Stimulated activated CD4-positive, alpha-beta T cell treated with anti-CD3 and anti-CD28 coated beads, Interleukin-2, amount 100 ng/mL, for 48 hours (primary cell): Measurements from ENCODE around the gene CEACAM6.
"Not testable (repeated sequence)": the region's sequence is repeated elsewhere in the genome, so short reads cannot be mapped to it uniquely, and the experiment has no call there.

Experiments used
- DNase-seq, 2 donors: peaks; one replicate each; pipeline ENCODE4 v3.0.0-alpha.2; 2020

The CEACAM6 gene

GRCh38 chr19:41755328-41755913, at the start of gene CEACAM6:
Gene CEACAM6, plus strand, starts transcription at chr19:41755530. Its CDS starts 109 bp downstream, at chr19:41755639.
- DNase-seq = no peak

DNA sequence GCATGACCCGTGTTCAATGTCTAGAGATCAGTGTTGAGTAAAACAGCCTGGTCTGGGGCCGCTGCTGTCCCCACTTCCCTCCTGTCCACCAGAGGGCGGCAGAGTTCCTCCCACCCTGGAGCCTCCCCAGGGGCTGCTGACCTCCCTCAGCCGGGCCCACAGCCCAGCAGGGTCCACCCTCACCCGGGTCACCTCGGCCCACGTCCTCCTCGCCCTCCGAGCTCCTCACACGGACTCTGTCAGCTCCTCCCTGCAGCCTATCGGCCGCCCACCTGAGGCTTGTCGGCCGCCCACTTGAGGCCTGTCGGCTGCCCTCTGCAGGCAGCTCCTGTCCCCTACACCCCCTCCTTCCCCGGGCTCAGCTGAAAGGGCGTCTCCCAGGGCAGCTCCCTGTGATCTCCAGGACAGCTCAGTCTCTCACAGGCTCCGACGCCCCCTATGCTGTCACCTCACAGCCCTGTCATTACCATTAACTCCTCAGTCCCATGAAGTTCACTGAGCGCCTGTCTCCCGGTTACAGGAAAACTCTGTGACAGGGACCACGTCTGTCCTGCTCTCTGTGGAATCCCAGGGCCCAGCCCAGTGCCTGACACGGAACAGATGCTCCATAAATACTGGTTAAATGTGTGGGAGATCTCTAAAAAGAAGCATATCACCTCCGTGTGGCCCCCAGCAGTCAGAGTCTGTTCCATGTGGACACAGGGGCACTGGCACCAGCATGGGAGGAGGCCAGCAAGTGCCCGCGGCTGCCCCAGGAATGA, 48.4 kb upstream of the CEACAM6 start:
- DNase-seq = peak; percentile 69 to 70

GRCh38 chr19:41707502-41707812, 47.9 kb upstream of the CEACAM6 start:
- DNase-seq = no peak

GRCh38 chr19:41707871-41708371, 47.4 kb upstream of the CEACAM6 start:
- no peak for DNase-seq

- DNase-seq = no peak
These were observed 46.8 kb upstream of the CEACAM6 start, which contains the start of gene CEACAM5 for GRCh38 chr19:41708481-41708880. Gene CEACAM5, plus strand, starts transcription at chr19:41708626. Its CDS starts 106 bp downstream, at chr19:41708732.

GRCh38 chr19:41709516-41709915, 45.8 kb upstream of the CEACAM6 start:
- not testable (repeated sequence) for DNase-seq

- no peak for DNase-seq
These were observed 45.2 kb upstream of the CEACAM6 start for GRCh38 chr19:41709951-41710645.

DNA sequence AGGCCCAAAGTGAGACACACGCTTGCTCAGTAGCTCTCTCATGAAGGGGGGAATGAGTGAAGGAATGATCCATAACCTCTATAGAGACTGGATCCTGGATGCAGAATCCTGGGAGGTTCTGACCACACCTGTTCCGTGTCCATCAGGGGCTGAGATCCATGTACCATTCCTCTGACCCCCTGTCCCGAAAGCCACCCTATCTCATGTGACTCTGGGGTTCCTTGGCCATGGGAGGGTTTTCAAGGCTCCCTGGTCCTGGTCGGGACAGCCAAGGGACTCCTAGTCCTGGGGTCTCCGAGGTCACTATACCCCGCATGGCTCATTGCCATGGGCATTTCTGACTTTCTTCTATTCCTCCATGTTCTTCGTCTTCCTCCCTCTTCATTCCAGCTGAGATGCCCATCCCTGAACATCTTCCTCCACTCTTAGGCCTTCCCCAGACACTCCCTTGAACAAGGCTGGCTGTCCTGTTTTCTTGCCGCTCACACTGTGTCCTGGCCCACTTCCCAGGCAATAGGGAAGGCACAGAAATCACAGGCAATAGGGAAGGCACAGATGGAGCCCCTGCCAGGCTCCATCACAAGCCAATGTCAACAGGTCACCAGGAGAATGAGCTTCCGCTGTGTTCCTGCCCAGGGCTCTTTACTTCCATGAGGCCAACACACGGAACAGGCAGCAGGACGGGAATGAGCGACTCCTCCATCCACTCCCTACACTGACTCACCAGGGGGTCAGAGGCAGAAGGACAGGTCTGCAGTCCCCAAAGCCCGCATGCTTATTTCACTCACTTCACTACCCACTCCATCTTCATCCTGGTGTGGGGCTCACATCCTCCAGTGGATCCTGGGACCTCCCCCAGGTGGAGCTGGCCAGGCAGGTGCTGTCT, 43.7 kb upstream of the CEACAM6 start:
- DNase-seq = no peak

DNA sequence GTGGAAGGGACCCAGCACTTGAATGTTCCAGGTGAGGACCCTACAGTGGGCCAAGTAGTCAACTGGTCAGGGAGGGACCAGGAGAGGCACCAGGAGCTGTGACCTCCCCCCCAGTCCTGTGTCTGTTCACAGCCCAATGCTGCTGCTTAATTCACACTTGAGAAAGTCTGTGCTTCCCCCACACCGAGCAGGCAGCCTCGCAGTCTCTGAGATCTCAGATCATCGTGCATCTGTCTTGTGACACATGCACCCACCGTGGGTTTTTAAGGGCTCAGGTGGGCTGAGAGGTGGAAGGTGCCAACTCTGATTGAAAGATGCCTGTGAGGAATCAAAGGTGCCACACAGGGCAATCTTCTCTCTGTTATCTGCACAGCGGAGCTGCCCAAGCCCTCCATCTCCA, 40.7 kb upstream of the CEACAM6 start:
- no peak for DNase-seq

GRCh38 chr19:41718761-41719160, 36.6 kb upstream of the CEACAM6 start:
- no peak for DNase-seq

GRCh38 chr19:41720103-41720502, 35.2 kb upstream of the CEACAM6 start:
- DNase-seq = no peak

DNA sequence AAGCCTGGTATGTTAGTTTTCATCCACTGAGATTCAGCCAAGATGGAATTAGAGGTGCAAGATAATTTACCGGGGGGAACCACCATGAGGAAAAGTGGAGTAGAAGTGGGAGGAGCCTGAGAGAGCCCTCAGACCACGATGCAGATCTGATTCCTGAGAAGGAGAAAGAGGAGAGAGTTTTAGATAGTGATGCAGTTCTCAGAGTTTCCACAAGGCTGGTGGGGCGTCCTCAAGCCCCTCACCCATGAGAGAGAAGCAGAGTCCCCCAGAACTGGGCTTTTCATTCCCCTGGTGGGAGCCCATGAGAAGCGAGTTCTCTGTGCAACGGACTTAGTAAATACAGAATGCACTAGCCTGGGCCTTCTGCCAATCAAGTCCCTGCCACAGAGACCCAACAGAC, 28.8 kb upstream of the CEACAM6 start:
- DNase-seq = no peak

DNA sequence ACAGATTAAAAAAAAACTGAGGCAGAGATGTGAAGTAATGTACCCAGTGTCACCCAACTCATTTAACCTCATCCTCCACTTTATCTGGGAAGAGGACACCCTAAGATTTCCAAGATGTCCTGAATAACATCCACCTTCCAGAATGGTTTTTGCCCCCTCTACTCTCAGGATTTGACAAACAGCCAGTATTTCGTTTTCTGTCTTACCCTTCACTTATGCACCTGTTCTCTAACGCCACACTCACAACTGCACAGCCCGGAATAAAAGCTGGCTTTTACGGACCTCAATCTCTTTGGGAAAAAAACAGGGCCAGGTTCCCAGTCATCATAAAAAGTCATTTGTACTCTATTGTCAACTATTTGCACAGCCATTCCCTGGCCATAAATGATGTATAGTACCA, 21.2 kb upstream of the CEACAM6 start:
- no peak for DNase-seq

DNA sequence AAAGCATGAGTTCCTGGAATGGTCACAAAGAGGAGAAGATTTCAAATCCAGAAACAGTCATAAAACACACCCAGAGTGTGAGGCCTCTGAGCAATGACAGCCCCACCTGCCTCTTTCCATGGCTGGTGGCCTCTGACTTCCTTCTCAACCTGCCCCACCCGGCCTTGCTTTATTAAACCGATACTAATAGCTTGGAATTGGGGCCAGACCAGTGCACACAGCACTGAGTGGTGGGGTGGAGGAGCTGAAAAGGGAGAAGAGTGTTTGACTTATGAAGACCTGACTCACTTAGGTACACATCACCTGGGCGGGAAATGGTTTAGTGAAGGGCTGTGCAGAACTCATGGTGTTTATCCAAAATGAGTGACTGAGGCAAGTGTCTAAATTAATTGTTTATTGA, 20.7 kb upstream of the CEACAM6 start:
- DNase-seq = no peak

DNA sequence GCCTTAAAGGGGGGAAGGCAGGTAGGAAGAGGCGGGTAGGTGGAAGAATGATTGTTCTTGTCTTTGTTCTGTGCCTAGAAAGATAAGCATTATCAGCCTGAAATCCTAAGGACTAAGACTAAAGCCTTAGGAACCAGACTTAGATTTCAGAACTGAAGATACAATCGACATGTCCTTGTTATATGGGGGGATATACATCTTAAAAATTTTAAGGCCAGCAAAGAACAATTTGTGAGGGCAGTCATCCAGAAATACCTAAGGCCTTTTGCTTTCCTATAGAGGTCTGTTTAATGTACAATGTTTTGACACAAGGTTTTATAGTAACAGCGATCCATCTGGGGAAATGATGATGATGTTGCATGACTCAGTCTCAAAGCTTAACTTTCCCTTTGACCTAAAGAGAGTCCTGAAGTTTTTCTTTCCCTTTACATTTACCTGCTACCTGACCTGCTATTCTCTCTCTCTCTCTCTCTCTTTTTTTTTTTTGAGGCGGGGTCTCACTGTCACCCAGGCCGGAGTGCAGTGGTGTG, 20.2 kb upstream of the CEACAM6 start:
- DNase-seq = no peak

DNA sequence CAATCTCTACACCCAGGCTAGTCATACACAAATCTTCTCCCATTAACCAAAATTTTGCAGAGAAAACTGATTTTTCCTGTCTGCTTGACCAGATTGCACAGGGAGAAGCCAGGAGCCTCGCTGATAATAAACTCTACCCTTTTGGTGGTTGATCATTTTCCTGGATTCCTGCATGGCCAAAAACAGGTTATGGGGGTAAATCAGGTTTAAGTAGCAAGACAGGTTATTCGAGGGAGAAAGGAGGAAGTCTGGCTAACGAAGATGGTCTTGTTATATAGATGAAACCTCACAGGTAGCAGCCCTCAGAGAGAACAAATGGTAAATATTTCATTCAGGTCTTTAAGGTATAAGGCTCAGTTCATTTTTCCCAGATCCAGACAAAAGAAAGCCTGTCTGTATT, 16.0 kb upstream of the CEACAM6 start:
- no peak for DNase-seq

- DNase-seq = peak in 1 of 2 donors; percentile 7
These were observed 14.7 kb upstream of the CEACAM6 start for GRCh38 chr19:41740415-41741243.

GRCh38 chr19:41741244-41741554, 14.1 kb upstream of the CEACAM6 start:
- DNase-seq = no peak

DNA sequence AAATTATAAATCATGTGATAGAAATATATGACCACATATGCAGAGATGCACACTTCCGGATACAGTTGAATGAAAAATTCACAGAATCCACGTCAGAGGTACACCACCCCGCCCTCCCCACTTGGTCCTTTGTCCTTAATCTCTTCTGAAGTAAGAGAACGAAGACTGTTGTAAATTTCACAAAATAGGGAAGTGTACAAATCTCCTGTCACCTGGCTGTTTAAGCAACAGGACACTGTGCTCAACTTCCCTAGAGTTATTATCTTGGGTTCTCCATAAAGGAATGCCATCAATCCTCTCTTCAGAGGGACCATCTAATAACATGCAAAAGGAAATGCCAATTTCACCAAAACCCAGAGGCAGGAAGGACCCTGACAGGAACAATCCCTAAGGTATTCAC, 10.5 kb upstream of the CEACAM6 start:
- no peak for DNase-seq

- no peak for DNase-seq
These were observed 9.6 kb upstream of the CEACAM6 start for GRCh38 chr19:41745756-41746155.

- DNase-seq = peak; percentile 44 to 46
These were observed 8.6 kb upstream of the CEACAM6 start for GRCh38 chr19:41746593-41747227.
